SK-N-SH (cell line): ENCODE results near the gene HDLBP.

Experiments
- RCOR1 ChIP-seq: fragments of 150-350 bp; IDR thresholded peaks from 2 replicates; pipeline ENCODE4 v1.6.1; 2017; ENCODE audit warnings: antibody characterized with exemption, low read length
- TF ChIP-seq, protein P1 (sequence below): fragments of 200-600 bp; sonication (generic); IDR thresholded peaks from 2 replicates; pipeline ENCODE4 v1.6.1; 2017; ENCODE audit warnings: antibody characterized with exemption, mild to moderate bottlenecking, moderate library complexity
- TF ChIP-seq, protein P2 (sequence below): fragments of 150-350 bp; IDR thresholded peaks from 2 replicates; pipeline ENCODE4 v1.6.1; 2017; ENCODE audit warnings: antibody characterized with exemption, low read length, low read depth, borderline replicate concordance

DNA sequence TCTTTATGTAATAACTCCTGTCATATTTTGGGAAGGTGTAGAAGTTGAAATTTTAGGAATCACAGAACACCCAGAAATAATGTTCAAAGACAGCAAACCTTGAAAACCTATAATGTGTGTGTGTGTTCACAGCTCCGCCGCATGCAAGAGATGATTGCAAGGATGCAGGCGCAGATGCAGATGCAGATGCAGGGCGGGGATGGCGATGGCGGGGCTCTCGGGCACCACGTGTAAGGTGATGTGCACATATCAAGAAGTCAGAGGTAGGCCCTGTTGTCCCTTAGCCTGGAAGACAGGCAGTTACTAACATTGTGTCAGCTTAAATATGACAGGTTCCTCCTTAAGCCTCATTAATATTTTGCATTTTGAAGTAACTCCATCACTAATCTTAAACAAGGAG lies 34.5 kb upstream of the HDLBP start:
- TF ChIP-seq RCOR1: no peak
- TF ChIP-seq, protein P1, sequence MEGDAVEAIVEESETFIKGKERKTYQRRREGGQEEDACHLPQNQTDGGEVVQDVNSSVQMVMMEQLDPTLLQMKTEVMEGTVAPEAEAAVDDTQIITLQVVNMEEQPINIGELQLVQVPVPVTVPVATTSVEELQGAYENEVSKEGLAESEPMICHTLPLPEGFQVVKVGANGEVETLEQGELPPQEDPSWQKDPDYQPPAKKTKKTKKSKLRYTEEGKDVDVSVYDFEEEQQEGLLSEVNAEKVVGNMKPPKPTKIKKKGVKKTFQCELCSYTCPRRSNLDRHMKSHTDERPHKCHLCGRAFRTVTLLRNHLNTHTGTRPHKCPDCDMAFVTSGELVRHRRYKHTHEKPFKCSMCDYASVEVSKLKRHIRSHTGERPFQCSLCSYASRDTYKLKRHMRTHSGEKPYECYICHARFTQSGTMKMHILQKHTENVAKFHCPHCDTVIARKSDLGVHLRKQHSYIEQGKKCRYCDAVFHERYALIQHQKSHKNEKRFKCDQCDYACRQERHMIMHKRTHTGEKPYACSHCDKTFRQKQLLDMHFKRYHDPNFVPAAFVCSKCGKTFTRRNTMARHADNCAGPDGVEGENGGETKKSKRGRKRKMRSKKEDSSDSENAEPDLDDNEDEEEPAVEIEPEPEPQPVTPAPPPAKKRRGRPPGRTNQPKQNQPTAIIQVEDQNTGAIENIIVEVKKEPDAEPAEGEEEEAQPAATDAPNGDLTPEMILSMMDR: no peak
- TF ChIP-seq, protein P2, sequence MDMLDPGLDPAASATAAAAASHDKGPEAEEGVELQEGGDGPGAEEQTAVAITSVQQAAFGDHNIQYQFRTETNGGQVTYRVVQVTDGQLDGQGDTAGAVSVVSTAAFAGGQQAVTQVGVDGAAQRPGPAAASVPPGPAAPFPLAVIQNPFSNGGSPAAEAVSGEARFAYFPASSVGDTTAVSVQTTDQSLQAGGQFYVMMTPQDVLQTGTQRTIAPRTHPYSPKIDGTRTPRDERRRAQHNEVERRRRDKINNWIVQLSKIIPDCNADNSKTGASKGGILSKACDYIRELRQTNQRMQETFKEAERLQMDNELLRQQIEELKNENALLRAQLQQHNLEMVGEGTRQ: no peak
